HG02852 (cell line): ENCODE measurements around the gene OBSCN.

Experiments
- ATAC-seq: cut with Tn5 transposase; IDR thresholded peaks from one replicate; pipeline ENCODE4 v1.9.1; 2021; ENCODE audit warnings: mild to moderate bottlenecking, moderate library complexity; ENCODE audit not compliant: unreplicated experiment

The OBSCN gene

DNA sequence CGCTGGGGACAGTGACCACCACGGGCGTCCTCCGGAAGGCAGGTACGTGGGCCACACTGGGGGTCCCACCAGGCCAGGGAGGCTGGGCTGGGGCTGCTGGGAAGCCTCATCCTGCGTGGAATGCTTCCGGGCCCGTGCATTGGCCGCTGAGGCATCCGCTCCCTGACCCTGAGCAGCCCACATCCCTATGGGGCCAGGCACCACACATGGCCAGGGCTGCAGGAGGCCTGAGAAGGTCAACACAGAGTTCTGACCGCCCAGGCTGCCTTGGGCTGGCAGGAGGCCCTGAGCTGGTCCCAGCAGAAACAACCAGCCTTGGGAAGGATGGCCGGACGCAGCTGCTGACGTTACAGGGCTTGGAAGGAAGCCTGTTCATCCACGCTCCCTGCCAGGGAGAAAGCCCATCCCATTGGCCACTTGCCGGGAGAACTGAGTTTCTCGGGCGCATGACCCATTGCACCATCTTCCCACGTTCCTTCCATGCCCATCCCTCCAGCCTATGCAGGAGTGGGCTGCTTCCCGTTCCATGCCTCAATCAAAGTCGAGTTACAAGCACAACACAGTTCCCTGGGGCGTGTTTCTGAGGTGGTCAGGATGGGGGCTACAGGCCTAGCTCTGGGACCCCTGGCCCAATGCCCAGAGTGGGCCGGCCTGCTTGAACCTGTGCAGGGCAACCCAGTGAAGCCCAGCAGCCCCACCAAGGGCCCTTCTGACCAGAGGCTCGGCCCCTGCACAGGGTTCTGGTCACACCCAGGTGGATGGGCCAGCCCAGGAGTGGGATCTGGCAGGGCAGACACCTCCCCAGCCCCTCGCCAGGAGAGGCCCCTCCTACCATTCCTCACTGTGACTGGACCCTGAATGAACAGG, 167.1 kb downstream of the OBSCN start:
- ATAC-seq: no peak

DNA sequence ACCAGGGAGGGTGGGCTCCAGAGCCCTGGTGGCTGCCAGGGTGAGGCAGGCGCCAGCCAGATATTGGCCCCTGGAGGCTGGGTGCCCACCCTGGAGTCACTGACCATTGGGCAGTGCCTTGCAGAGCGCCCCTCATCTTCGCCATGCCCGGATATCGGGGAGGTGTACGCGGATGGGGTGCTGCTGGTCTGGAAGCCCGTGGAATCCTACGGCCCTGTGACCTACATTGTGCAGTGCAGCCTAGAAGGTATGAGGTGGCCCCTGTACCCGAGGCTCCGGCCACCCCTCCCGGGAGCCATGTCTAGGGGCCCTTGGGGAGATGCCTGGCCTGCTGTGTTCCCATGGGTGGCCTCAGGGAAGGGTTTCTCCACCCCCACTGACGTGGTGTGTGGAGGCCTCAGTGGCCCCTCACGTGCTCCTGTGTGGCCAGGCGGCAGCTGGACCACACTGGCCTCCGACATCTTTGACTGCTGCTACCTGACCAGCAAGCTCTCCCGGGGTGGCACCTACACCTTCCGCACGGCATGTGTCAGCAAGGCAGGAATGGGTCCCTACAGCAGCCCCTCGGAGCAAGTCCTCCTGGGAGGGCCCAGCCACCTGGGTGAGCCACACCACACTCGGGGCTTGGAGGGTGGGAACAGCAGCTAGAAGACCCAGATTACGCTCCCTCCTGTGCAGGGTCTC, 167.9 kb downstream of the OBSCN start:
- ATAC-seq: no peak

DNA sequence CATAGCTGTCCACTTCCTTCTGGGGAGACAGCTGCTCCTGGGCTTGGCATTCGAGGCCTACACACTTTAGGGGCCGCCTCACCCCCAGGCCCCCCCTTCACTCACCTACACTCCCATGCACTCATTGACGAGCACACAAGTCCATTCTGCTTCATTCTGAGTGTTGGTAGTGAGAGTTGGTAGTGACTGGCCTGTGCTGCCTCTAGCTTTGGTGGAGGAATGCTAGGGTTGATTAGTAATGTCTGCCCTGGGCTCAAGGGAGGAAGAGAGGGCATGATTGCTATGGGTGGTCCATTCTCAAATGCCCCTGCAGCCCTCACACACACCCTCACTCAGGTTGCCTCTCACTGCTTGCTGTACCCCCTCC, 168.4 kb downstream of the OBSCN start:
- no peak for ATAC-seq

DNA sequence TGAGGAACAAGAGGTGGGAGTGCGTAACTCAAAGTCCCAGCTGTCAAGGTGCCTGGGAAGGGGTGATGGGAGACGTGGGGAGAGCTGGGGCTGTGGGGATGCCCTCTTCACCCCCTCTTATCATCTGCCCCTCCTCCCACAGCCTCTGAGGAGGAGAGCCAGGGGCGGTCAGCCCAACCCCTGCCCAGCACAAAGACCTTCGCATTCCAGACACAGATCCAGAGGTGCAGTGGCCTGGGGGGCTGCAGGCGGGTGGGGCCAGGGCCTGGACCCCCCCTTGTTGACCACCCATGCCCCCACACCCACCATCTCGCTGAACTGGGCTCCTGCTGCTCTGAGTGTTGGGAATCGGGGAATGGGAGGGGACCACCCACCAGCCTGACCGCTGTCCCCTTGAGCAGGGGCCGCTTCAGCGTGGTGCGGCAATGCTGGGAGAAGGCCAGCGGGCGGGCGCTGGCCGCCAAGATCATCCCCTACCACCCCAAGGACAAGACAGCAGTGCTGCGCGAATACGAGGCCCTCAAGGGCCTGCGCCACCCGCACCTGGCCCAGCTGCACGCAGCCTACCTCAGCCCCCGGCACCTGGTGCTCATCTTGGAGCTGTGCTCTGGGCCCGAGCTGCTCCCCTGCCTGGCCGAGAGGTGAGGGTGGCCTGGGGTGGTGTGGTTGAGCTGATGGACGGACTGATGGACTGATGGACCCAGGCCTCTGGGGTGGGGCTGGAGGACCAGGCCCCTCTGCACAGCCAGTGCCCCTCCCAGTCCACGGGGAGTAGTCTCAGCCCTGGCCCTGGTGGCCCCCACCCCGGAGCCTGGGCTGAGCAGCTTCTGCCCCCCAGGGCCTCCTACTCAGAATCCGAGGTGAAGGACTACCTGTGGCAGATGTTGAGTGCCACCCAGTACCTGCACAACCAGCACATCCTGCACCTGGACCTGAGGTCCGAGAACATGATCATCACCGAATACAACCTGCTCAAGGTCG, 169.1 kb downstream of the OBSCN start:
- ATAC-seq: no peak

DNA sequence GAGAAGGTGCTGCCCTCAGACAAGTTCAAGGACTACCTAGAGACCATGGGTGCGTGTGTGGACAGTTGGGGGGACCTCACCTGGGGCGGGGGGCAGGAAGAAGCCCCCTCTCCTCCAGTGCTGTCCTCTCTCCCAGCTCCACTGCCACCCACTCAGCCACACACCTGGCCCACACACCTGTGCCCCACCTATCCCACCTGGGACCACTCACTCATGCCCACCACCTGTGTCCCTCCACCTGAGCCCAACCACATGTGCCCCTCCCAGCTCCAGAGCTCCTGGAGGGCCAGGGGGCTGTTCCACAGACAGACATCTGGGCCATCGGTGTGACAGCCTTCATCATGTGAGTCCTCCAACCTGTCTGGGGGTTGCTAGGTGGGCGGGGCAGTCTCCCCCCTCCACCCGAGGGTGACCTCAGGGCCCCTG, 169.8 kb downstream of the OBSCN start:
- ATAC-seq: no peak

DNA sequence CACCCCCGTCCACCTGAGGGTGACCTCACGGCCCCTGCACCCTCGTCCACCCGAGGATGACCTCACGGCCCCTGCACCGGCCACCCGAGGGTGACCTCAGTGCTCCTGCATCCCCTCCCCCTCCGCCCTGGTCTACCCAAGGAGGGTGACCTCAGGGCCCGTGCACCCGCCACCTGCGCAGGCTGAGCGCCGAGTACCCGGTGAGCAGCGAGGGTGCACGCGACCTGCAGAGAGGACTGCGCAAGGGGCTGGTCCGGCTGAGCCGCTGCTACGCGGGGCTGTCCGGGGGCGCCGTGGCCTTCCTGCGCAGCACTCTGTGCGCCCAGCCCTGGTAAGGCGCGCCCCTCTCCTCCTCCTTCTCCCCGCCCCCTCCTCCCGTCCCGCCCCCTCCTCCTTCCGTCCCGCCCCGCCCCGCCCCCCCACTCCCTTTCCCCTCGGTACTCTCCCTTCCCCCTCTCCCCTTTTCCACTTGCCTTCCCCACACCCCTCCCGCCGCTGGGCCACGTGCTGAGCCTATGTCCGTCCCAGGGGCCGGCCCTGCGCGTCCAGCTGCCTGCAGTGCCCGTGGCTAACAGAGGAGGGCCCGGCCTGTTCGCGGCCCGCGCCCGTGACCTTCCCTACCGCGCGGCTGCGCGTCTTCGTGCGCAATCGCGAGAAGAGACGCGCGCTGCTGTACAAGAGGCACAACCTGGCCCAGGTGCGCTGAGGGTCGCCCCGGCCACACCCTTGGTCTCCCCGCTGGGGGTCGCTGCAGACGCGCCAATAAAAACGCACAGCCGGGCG, 170.4 kb downstream of the OBSCN start:
- no peak for ATAC-seq

DNA sequence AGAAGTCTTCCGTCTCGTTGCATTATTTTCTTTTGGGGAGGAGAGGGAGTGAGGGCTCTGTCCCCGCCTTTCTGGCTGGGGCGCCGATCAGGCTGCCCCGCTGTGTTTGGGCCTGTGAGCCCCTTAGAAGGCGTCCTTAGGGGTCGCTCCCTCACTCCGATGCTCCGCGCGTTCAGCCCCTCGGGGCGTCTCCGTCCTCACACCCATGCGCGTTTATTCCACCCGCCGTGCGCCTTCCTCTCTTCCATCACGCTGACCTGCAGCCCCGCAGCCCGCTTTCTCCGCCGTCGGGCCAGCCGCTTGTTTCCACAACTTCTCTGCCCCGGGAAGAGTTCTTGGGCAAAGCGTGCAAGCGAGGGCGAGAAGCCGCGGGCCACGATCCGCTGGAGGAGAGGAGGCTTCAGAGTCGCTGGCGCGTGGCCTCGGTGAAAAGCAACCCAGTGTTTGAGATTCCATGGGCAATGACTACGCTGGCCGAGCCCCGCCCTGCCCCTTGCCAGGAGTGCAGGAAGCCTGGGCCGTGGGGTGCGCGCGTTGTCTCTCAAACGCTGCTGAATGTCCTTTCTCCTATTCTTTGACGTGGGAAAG, 171.1 kb downstream of the OBSCN start:
- no peak for ATAC-seq

DNA sequence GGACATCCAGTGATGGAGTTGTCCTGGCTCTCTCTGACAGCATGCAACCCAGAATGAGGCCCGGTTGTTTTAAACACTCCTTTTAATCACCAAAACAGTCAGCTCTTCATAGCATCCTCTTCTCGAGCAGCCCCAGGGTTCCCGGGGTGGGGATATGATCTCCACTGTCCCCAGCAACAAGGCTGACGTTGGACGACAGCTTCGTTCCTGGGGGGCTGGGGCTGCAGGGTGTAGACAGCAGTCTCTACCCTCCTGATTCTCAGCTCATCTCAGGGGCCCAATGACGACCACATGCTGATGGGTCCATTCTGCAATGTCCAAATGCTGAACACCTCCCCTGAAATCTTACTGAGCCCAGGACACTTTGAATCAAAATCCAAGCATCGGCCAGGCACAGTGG, 171.8 kb downstream of the OBSCN start:
- ATAC-seq: no peak

DNA sequence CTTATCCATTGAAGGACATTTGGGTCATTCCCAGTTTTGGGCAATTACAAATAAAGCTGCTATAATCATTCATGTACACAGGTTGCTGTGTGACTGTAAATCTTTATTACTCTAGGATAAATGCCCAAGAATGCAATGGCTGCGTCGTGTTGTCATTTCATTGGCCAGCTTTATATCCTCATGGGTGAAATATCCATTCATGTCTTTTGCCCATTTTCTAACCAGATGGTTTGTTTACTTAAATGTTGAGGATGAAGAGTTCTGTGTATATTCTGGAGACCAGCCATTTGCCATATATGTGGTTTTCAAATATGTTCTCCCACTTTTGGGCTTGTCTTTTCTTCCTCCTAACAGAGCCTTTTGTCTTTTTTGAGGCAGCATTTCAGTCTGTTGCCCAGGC, 173.5 kb downstream of the OBSCN start:
- no peak for ATAC-seq

DNA sequence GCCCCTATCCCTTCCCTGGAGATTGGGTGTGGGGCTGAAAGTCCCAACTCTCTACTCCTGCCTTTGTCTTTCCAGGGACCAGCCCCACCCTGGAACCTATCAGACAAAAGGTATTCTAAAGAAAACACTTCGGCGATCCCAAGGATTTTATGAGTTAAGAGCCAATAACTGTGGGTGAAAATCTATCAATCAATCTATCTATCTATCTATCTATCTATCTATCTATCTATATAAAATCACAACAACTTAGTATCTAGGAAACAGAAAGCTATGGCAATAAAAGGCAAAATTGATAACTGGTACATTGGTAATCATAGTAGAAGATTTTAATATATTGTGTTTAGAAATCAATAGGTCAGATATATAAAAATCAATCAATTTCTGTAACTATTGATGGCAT, 175.9 kb downstream of the OBSCN start:
- no peak for ATAC-seq

DNA sequence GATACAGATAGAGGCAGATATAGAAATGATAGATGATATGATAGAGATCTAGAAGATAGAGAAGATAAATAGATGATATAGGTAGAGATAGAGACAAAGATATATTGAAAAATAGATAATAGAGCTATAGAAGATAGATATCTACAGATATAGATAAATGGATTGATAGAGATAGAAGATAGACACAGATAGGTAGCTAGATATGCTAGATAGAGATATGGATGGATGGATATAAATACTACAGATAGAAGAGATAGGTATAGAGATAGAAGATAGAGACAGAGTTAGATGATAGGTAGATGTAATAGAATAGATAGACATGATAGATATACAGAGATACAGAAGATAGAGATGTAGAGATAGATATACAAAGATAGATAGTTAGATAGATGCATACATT, 177.4 kb downstream of the OBSCN start:
- ATAC-seq: no peak

DNA sequence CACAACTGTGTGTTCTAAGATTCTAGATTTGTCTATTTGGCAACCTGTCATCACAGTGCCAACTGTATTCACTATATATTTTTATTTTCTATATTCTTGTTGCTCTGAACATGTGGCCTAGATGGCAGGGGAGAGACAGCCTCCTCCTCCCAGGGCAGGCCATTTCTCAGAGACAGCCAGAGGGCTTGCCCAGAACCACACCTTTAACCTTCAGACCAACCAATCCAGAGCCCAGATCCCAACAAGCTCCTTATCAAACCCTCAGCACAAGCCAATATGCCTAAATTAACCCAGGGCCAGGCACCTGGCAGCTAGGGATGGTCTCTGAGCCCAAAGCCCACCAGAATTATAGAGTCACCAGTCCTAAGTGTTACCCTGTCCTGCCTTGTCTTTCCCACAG, 179.5 kb downstream of the OBSCN start:
- ATAC-seq: no peak

DNA sequence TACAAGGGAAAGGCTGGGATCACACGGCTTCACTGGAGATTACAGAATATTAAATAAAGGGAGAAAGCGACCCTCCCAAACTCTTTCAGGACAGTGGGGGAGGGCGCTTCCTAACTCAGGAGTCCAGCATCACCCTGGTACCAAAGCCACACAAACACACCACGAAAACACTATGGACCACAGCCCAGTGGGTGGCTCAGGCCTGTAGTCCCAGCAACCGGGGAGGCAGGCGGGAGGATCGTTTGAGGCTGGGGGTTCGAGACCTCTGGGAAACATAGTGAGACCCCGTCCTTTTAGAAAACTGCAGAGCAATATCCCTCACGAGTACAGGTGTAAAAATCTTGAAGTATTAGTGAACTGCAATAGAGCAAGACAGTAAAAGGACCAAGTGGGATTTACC, 182.8 kb downstream of the OBSCN start:
- no peak for ATAC-seq

DNA sequence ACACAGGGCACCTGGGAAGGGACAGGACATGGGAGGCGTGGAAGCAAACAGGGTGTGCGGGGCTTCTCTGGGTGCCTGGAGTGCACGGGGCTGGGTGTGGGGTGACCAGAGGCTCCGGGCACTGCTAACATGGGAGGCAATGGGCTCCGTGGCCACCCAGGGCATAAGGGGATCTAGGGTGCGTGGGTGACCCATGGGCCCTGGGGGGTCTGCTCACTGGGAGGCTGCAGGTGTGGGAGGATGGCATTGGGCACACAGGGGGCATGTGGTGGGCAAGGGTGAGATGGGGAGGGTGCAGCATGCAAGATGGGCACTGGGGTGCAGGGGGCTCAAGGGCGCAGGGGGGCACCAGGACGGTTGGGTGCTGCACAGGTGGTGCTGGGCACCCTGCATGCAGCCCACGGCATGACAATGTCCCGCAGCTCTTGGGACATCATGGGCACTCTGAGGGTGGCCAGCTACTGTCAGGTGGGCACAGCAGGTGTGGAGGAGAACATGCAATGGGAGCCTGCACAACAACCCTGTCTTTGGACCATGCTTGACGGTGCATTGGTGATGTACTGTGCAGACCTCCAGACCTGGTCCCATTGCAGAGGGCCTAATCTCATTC, 183.7 kb downstream of the OBSCN start:
- ATAC-seq: no peak

DNA sequence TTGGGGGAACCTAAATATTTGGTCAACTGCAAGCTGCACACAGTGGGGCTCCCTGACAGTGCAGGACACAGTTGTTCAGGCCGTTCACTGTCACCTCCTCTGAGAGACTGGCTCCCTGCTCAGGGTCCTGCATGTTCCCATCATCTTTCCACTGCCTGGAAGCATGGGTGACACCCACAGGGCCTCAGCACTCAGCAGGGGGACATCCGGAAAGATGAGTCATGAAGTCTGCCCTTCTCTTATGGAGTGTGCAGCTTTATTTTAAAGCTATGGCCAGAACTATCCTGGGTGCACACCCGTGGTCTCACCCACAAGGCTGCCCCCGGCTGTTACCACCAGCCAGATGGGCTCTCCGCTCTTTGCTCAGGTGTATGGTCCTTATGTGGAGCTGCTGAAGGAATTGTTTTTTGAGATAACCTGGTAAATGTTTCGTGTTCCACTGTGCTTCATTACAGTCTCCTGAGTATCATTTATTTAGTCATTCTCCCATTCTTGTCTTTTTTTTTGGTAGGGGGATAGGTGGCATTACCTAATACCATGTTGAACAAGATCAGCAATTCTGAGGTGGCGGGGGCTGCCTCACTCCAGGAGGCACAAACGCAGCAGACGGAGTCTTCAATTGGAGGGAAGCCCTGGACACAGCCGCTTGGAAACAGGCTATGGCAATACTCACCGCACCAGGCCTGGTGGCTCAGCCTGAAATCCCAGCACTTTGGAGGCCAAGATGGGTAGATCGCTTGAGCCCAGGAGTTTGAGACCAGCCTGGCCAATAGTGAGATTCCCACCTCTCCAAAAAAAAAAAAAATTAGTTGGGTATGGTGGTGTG, 184.5 kb downstream of the OBSCN start:
- ATAC-seq: no peak

DNA sequence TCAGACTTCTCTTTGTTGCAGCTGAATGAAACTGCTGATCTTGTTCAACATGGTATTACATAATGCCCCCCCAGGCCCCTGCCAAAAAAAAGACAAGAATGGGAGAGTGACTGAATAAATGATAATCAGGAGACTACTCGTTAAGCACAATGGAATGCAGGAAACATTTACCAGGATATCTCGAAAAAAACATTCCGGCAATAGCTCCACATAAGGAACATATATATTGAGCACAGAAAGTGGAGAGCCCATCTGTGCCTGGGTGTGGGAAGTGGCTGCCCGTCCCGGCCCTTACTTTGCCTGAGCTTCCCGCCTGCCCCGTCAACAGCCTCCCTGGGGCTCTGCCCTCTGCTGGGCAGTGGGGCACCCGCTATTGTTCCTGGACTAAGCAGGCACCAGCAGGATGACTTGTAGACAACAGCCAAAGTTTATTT, 185.4 kb downstream of the OBSCN start:
- ATAC-seq: no peak

DNA sequence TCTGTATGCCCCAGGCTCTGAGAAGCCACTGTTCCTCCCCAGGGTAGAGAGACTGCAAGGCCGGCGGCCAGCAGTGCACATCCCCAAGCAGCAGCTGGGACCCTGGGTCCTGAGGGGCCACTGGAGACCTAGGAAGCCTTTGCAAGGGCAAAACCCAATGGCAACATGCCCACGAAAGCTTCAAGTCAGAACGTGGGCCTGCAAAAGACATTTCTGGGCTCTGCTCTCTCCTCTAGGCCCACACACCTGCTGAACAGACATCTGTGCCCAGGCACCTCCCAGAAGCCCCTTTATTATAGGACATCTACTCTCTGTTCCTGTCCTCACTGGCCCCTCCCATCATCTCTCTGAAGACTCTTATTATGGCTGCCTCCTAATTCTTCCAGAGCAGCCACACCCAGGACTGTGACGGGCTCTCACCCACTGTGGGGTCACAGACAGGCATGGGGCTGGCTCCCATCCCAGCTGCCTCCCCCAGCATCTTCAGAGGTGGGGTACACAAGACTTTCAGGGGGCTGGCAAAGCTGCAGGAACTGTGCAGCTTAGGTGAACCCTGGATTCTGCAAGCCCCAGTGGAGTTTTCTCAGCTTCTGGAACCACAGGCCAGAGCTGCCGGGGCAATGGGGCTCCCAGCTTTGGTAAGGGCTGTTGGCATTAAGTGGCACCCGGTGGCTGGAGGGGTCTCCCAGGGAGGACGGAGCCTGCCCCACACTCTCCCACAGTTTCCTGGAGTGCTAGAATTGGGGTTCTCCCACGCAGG, 186.1 kb downstream of the OBSCN start:
- no peak for ATAC-seq
